ENCODE results near the gene CAST.

The CAST gene

DNA sequence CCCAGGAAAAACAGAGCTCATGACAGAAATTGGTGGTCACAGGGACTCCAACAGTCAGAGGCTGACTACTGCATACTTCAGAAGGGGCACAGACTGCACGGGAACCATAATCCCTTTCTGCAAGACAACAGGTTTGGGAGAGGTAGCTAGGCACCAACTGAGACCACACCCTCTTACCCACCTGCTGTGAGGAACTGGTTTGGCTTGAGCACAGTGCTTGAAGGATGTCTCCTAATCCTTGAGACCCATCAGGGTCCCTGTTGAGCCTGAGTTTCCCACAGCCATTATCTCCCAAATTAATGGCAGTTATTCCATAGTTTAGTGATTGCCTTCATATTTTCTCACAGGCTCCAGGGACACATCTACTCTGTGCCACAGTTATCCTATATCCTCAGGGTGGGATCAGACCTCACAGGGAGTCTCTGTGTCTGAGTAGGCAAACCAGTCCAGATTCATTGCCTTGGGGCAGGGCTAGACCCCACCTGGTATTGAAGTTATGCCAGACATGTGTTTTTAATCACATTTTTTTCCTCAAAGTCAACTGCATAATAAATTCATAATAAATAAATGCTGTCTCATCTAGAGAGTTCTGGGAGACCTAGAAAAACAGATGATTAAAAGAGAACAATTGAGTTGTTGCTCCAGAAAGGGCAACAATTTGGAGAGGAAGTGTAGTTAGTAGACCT is 9.3 kb upstream of the CAST start:
- FAIRE-seq (peak; percentile 74), DNase-seq (ENCODE audit: insufficient read length, low spot score) (no peak)
- no peak for TF ChIP-seq PAX5 (IDR thresholded peaks at IDR 0.05; ENCODE audit: insufficient read depth, low read length, severe bottlenecking)
- TF ChIP-seq POU2F2 (IDR thresholded peaks at IDR 0.05; ENCODE audit: low read depth, low read length), result no peak
- no peak for TF ChIP-seq POLR2A (IDR thresholded peaks at IDR 0.05; ENCODE audit: low read depth, low read length)
- no peak for TF ChIP-seq POLR2AphosphoS5 (IDR thresholded peaks at IDR 0.05; ENCODE audit: low read depth, low read length)
- TF ChIP-seq TAF1 (IDR thresholded peaks at IDR 0.05; ENCODE audit: low read depth, low read length), result no peak

DNA sequence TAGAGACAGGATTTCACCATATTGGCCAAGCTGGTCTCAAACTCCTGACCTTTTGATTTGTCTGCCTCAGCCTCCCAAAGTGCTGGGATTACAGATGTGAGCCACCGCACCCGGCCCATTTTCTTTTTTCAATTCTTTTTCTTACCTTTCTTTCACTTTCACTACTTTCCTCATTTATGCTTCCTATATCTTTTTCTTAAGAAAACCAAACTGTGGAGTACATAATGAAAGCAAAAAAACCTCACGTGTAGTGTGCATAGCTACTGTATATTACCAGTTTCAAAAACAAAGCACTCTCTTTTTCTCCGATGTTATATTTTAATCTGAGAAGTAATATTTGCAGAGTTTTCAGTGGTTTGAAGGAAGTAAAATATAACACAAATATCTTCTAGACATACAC is 8.0 kb upstream of the CAST start:
- no peak for TF ChIP-seq POLR2AphosphoS5 (IDR thresholded peaks at IDR 0.05; ENCODE audit: low read depth, low read length)
- TF ChIP-seq POLR2A (IDR thresholded peaks at IDR 0.05; ENCODE audit: low read depth, low read length), result no peak
- no peak for TF ChIP-seq POU2F2 (IDR thresholded peaks at IDR 0.05; ENCODE audit: low read depth, low read length)
- TF ChIP-seq PAX5 (IDR thresholded peaks at IDR 0.05; ENCODE audit: insufficient read depth, low read length, severe bottlenecking), result no peak
- no peak for TF ChIP-seq TAF1 (IDR thresholded peaks at IDR 0.05; ENCODE audit: low read depth, low read length)
- no peak for TF ChIP-seq SPI1 (IDR thresholded peaks at IDR 0.05; ENCODE audit: low read depth, low read length)

DNA sequence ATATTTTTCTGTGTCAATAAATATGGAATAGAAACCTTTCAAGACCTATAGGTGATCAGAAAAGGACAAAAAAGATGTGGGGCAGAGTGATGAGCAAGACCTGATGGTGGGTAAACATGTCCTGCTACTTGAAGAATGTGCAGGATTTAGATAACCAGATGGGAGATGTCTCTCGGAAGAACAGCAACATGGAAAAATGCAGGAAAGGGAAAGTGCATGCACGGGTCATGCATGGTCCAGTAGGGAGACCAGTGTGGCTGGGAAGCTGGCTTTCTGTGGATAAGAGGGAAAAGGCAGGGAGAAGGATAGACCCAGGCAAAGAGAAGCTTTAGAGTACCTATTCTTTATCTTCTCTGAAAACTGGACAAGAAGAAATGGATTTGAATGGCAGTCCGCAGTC is 7.1 kb upstream of the CAST start:
- DNase-seq (ENCODE audit: insufficient read length, low spot score) (no peak), FAIRE-seq (no peak)
- no peak for TF ChIP-seq PAX5 (IDR thresholded peaks at IDR 0.05; ENCODE audit: insufficient read depth, low read length, severe bottlenecking)
- no peak for TF ChIP-seq POU2F2 (IDR thresholded peaks at IDR 0.05; ENCODE audit: low read depth, low read length)
- TF ChIP-seq POLR2A (IDR thresholded peaks at IDR 0.05; ENCODE audit: low read depth, low read length), result no peak
- no peak for TF ChIP-seq TAF1 (IDR thresholded peaks at IDR 0.05; ENCODE audit: low read depth, low read length)
- no peak for TF ChIP-seq POLR2AphosphoS5 (IDR thresholded peaks at IDR 0.05; ENCODE audit: low read depth, low read length)
- no peak for TF ChIP-seq SPI1 (IDR thresholded peaks at IDR 0.05; ENCODE audit: low read depth, low read length)

More for the DNA sequence above, 8.0 kb upstream of the CAST start:
- no peak for FAIRE-seq
- DNase-seq (ENCODE audit: insufficient read length, low spot score), result no peak

- DNase-seq (ENCODE audit: insufficient read length, low spot score) (no peak), FAIRE-seq (no peak)
- no peak for TF ChIP-seq POLR2AphosphoS5 (IDR thresholded peaks at IDR 0.05; ENCODE audit: low read depth, low read length)
- no peak for TF ChIP-seq TAF1 (IDR thresholded peaks at IDR 0.05; ENCODE audit: low read depth, low read length)
- no peak for TF ChIP-seq POLR2A (IDR thresholded peaks at IDR 0.05; ENCODE audit: low read depth, low read length)
- TF ChIP-seq POU2F2 (IDR thresholded peaks at IDR 0.05; ENCODE audit: low read depth, low read length), result no peak
- no peak for TF ChIP-seq SPI1 (IDR thresholded peaks at IDR 0.05; ENCODE audit: low read depth, low read length)
- TF ChIP-seq PAX5 (IDR thresholded peaks at IDR 0.05; ENCODE audit: insufficient read depth, low read length, severe bottlenecking), result no peak
These were observed 6.7 kb upstream of the CAST start for GRCh38 chr5:96655506-96655905.

GRCh38 chr5:96657068-96657467 is 5.1 kb upstream of the CAST start:
- DNase-seq (ENCODE audit: insufficient read length, low spot score), result no peak
- FAIRE-seq, result peak; percentile 58
- TF ChIP-seq POU2F2 (IDR thresholded peaks at IDR 0.05; ENCODE audit: low read depth, low read length) (0 out of 2 replicates have a peak, but pooled peaks have one; percentile 28), POLR2AphosphoS5 (IDR thresholded peaks at IDR 0.05; ENCODE audit: low read depth, low read length) (no peak), TAF1 (IDR thresholded peaks at IDR 0.05; ENCODE audit: low read depth, low read length) (no peak), POLR2A (IDR thresholded peaks at IDR 0.05; ENCODE audit: low read depth, low read length) (no peak)

DNA sequence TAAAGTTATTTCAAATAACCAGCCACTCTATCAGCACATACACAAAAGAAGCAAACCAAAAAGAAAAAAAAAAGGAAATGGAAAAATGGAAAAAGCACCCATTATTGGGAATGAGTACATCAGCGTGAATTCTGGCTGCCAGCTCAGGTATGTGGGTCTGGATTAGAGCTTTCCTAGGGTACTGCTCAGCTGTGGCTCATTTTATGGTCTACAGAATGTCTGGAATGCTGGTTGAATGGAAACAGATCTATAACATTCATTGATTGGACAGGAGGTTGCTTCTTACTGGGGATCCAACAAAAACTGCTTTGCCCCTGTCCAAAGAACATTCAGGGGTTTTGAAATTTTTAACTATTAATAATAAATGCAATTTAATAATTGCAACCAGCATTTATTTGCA is 3.9 kb upstream of the CAST start:
- FAIRE-seq (no peak), DNase-seq (ENCODE audit: insufficient read length, low spot score) (no peak)
- no peak for TF ChIP-seq POLR2AphosphoS5 (IDR thresholded peaks at IDR 0.05; ENCODE audit: low read depth, low read length)
- TF ChIP-seq POU2F2 (IDR thresholded peaks at IDR 0.05; ENCODE audit: low read depth, low read length), result no peak
- no peak for TF ChIP-seq TAF1 (IDR thresholded peaks at IDR 0.05; ENCODE audit: low read depth, low read length)
- TF ChIP-seq PAX5 (IDR thresholded peaks at IDR 0.05; ENCODE audit: insufficient read depth, low read length, severe bottlenecking), result no peak
- TF ChIP-seq SPI1 (IDR thresholded peaks at IDR 0.05; ENCODE audit: low read depth, low read length), result no peak
- no peak for TF ChIP-seq POLR2A (IDR thresholded peaks at IDR 0.05; ENCODE audit: low read depth, low read length)

- TF ChIP-seq TAF1 (IDR thresholded peaks at IDR 0.05; ENCODE audit: low read depth, low read length) (no peak), POLR2AphosphoS5 (IDR thresholded peaks at IDR 0.05; ENCODE audit: low read depth, low read length) (no peak), POU2F2 (IDR thresholded peaks at IDR 0.05; ENCODE audit: low read depth, low read length) (no peak), SPI1 (IDR thresholded peaks at IDR 0.05; ENCODE audit: low read depth, low read length) (no peak), POLR2A (IDR thresholded peaks at IDR 0.05; ENCODE audit: low read depth, low read length) (no peak), PAX5 (IDR thresholded peaks at IDR 0.05; ENCODE audit: insufficient read depth, low read length, severe bottlenecking) (no peak)
- FAIRE-seq, result no peak
- no peak for DNase-seq (ENCODE audit: insufficient read length, low spot score)
These were observed 3.0 kb upstream of the CAST start for GRCh38 chr5:96659170-96659569.

GRCh38 chr5:96660971-96661854 is 963 bp upstream of the CAST start:
- no peak for TF ChIP-seq PAX5 (IDR thresholded peaks at IDR 0.05; ENCODE audit: insufficient read depth, low read length, severe bottlenecking)
- no peak for TF ChIP-seq POLR2AphosphoS5 (IDR thresholded peaks at IDR 0.05; ENCODE audit: low read depth, low read length)
- TF ChIP-seq POU2F2 (IDR thresholded peaks at IDR 0.05; ENCODE audit: low read depth, low read length), result no peak
- no peak for TF ChIP-seq TAF1 (IDR thresholded peaks at IDR 0.05; ENCODE audit: low read depth, low read length)
- TF ChIP-seq POLR2A (IDR thresholded peaks at IDR 0.05; ENCODE audit: low read depth, low read length), result no peak
- TF ChIP-seq SPI1 (IDR thresholded peaks at IDR 0.05; ENCODE audit: low read depth, low read length), result no peak
- DNase-seq (ENCODE audit: insufficient read length, low spot score), result peak; percentile 23
- FAIRE-seq, result peak; percentile 57

Data from GM12891 (cell line).